PC-3 (cell line): Measurements from ENCODE around the gene ATP1A2. TPM values are rescaled to one million over a fixed set of nuclear protein-coding genes. Genes with fewer than 3 reads are reported as not detected.

ENCODE experiments used
- ATAC-seq: fragments of 200-7000 bp; cut with Tn5 transposase; 2 replicates; pipeline ENCODE4 v1.9.1; 2020; ENCODE audit warnings: mild to moderate bottlenecking, moderate library complexity
- BruUV-seq: library from RNA; stranded (reverse); fragments of 400-500 nt; replicated peaks from 2 replicates; lab custom pipeline; 2021; lab: Mats Ljungman, UMichigan
- CTCF ChIA-PET: fragments of 300-600 bp; sonication (Branson Sonifier 250); formaldehyde crosslinking; loops from one replicate; lab custom pipeline; 2022; ENCODE audit warnings: antibody characterized with exemption; lab: Charles Lee
- POLR2A ChIA-PET: fragments of 300-600 bp; sonication (Branson Sonifier 250); formaldehyde crosslinking; loops from one replicate; lab custom pipeline; 2022; ENCODE audit warnings: antibody characterized with exemption; ENCODE audit not compliant: unreplicated experiment; lab: Charles Lee
- DNase-seq: peaks from one replicate; pipeline ENCODE4 v3.0.0-alpha.2; 2015
- H2AFZ ChIP-seq: fragments of 300-600 bp; sonication (generic); 2 replicates; pipeline ENCODE4 v1.6.0; 2016; ENCODE audit warnings: antibody characterized with exemption, low read length
- H3F3A ChIP-seq: fragments of 300-600 bp; sonication (generic); one replicate; pipeline ENCODE4 v1.6.0; 2017; ENCODE audit warnings: antibody characterized with exemption, low read length, control low read depth, mild to moderate bottlenecking; ENCODE audit not compliant: unreplicated experiment
- H3K27ac ChIP-seq: fragments of 300-600 bp; sonication (generic); 2 replicates; pipeline ENCODE4 v1.5.1; 2016; ENCODE audit warnings: mild to moderate bottlenecking, low read length
- H3K27me3 ChIP-seq: fragments of 300-600 bp; sonication (generic); 2 replicates; pipeline ENCODE4 v1.6.1; 2016; ENCODE audit warnings: low read length, mixed read lengths
- H3K36me3 ChIP-seq: fragments of 300-600 bp; sonication (generic); 2 replicates; pipeline ENCODE4 v1.6.1; 2016; ENCODE audit warnings: low read depth, mixed run types, low read length, mixed read lengths
- H3K4me1 ChIP-seq: fragments of 300-600 bp; sonication (generic); 2 replicates; pipeline ENCODE4 v1.5.1; 2016; ENCODE audit warnings: low read length; ENCODE audit not compliant: insufficient read depth
- H3K4me2 ChIP-seq: fragments of 300-600 bp; sonication (generic); 2 replicates; pipeline ENCODE4 v1.6.0; 2016; ENCODE audit warnings: low read length
- H3K4me3 ChIP-seq: fragments of 300-600 bp; sonication (generic); 2 replicates; pipeline ENCODE4 v1.5.1; 2016; ENCODE audit warnings: mild to moderate bottlenecking, low read length, mixed read lengths
- H3K79me2 ChIP-seq: fragments of 300-600 bp; sonication (generic); 2 replicates; pipeline ENCODE4 v1.6.1; 2017; ENCODE audit warnings: low read length, mixed read lengths
- H3K9ac ChIP-seq: fragments of 300-600 bp; sonication (generic); 2 replicates; pipeline ENCODE4 v1.6.0; 2016; ENCODE audit warnings: mild to moderate bottlenecking, low read length
- H3K9me2 ChIP-seq: fragments of 300-600 bp; sonication (generic); replicated peaks from 2 replicates; pipeline ENCODE4 v1.6.1; 2016; ENCODE audit warnings: mixed run types, low read length, mixed read lengths
- H3K9me3 ChIP-seq: fragments of 300-600 bp; sonication (generic); 2 replicates; pipeline ENCODE4 v1.6.1; 2016; ENCODE audit warnings: low read length, mixed read lengths
- H4K20me1 ChIP-seq: fragments of 300-600 bp; sonication (generic); 2 replicates; pipeline ENCODE4 v1.6.1; 2016; ENCODE audit warnings: low read length, mixed read lengths
- CTCF ChIP-seq: fragments of 300-600 bp; sonication (generic); conservative IDR thresholded peaks from 2 replicates; pipeline ENCODE4 v1.5.1; 2017; ENCODE audit warnings: antibody characterized with exemption, low read depth, mild to moderate bottlenecking, low read length
- EZH2 ChIP-seq: fragments of 300-600 bp; sonication (generic); IDR thresholded peaks from one replicate; pipeline ENCODE4 v1.6.1; 2017; ENCODE audit warnings: antibody characterized with exemption, mild to moderate bottlenecking, low read length; ENCODE audit not compliant: unreplicated experiment
- EZH2phosphoT487 ChIP-seq: fragments of 300-600 bp; sonication (generic); IDR thresholded peaks from 2 replicates; pipeline ENCODE4 v1.6.1; 2018; ENCODE audit warnings: mild to moderate bottlenecking, antibody characterized with exemption, low read length, borderline replicate concordance
- intact Hi-C: fragments of 100-400 bp; cut with micrococcal nuclease; formaldehyde crosslinking; loops from 2 replicates; pipeline ENCODE4 v1.9.0; 2023
- total RNA-seq: library from RNA; depleted of rRNA; stranded (reverse); fragments of >200 nt; gene quantifications from 2 replicates; pipeline ENCODE4 v1.2.3, GENCODE V29; 2014

ATP1A2 gene
- total RNA-seq, 1 experiment from 2014 or later, result not detected

GRCh38 chr1:160168016-160168415, 52.5 kb downstream of the ATP1A2 start:
- no peaks in the 10 kb centered on the region for H3F3A ChIP-seq
- H3K27ac ChIP-seq, result no peak overlapping the region
- no peak for DNase-seq
- H4K20me1 ChIP-seq, result no peaks in the 10 kb centered on the region
- intact Hi-C loops, result no loop called here
- no peaks in the 10 kb centered on the region for H3K79me2 ChIP-seq
- H3K9me3 ChIP-seq, result no peaks in the 10 kb centered on the region
- BruUV-seq, result no TSS peak
- POLR2A ChIA-PET, result no interaction called here
- peaks cover 11% of the 10 kb centered on the region for H3K4me1 ChIP-seq
- H3K27me3 ChIP-seq, result no peaks in the 10 kb centered on the region
- TF ChIP-seq EZH2 (no peak), CTCF (peak; percentile 13; the same call in 1 of the 2 replicates)
- no peak overlapping the region for H2AFZ ChIP-seq
- no peak overlapping the region for H3K4me3 ChIP-seq
- CTCF ChIA-PET, result no interaction called here
- H3K9ac ChIP-seq, result no peak overlapping the region
- no peak overlapping the region for H3K4me2 ChIP-seq
- no peaks in the 10 kb centered on the region for H3K9me2 ChIP-seq
- no peak for ATAC-seq
- no peaks in the 10 kb centered on the region for H3K36me3 ChIP-seq

GRCh38 chr1:160168609-160169369, 53.2 kb downstream of the ATP1A2 start:
- ATAC-seq (no peak; the same call in 1 of the 2 replicates), DNase-seq (no peak)
- Histone ChIP-seq H3K4me2 (no peak overlapping the region), H4K20me1 (no peaks in the 10 kb centered on the region), H3F3A (no peaks in the 10 kb centered on the region), H3K9me2 (no peaks in the 10 kb centered on the region), H3K27ac (no peak overlapping the region), H3K9ac (no peak overlapping the region), H3K4me3 (no peak overlapping the region), H3K4me1 (peaks cover 11% of the 10 kb centered on the region), H3K79me2 (no peaks in the 10 kb centered on the region), H3K9me3 (no peaks in the 10 kb centered on the region), H3K27me3 (no peaks in the 10 kb centered on the region), H2AFZ (no peak overlapping the region), H3K36me3 (no peaks in the 10 kb centered on the region)
- no peak for TF ChIP-seq EZH2
- no peak for TF ChIP-seq CTCF
- TF ChIP-seq EZH2phosphoT487, result no peak
- BruUV-seq, result no TSS peak
- CTCF ChIA-PET, result interaction anchor here (0.8 kb wide), 1 partner anchor 123 kb away, joined by 3 read pairs; no protein-coding TSS in a partner anchor
- POLR2A ChIA-PET, result no interaction called here
- intact Hi-C loops, result no loop called here
